Measurements from ENCODE around the gene CLCA4.

The CLCA4 gene

DNA sequence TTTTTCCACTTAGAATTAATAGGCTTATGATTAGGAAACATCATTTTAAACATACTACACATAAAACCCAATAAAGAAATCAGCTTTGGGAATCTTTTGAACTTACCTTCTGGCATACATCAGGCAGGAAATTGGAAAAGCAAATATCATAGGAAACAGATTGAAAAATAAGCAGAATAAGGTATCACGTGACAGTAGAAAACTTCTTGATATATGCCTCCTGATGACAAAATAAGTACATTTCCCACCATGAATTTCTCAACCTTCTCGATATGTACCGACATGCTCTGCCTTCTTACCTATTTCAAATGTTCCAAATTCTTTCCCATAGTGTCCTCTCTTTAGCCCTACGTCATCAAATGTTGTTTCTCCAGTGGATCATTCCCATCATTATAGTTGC lies 72.4 kb downstream of the CLCA4 start:
- no peak for DNase-seq

DNA sequence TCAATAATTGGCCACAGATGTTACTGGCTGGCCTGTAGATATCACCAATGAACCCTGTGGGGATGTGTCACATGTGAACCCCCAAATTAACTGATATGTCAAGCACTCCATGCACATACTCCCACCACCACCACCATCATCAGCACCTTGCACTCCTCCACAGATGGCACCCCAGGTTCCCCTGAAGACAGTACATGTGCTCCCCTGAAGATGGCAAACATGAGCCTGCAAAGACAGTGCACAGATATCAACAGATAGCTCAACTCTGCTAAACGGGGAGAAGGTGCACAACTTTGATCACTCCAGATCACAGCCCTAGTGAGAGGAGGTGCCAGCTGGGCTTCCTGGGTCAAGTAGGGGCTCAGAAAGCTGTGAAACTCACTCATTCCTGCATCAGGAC lies 74.4 kb downstream of the CLCA4 start:
- DNase-seq: no peak

All from suppressor macrophage treated with lipopolysaccharide for 4 hours (primary cell).